ENCODE results near the gene TAC4. TPM values are rescaled to one million over a fixed set of nuclear protein-coding genes. Genes with fewer than 3 reads are reported as not detected.

Gene TAC4
- polyA plus RNA-seq, 1 donor (not counting 4 experiments of a cell fraction or from before 2014, with no cell fraction given): not detected

GRCh38 chr17:49795372-49795771 is 52.5 kb downstream of the TAC4 start:
- peaks cover 19 to 37% of the 10 kb centered on the region in 2 experiments for H3K36me3 ChIP-seq (ENCODE audit: control insufficient read depth in 2 of 2, extremely low read depth in 1 of 2, insufficient read depth in 2 of 2, low read length in 2 of 2)
- no peak overlapping the region for H3K27ac ChIP-seq (ENCODE audit: control insufficient read depth, insufficient read depth, low read length)
- H3K27me3 ChIP-seq (ENCODE audit: control insufficient read depth, extremely low read depth, insufficient read depth, low read length): no peaks in the 10 kb centered on the region
- TF ChIP-seq CTCF (optimal IDR thresholded peaks at IDR 0.05 in 1 of 3, IDR thresholded peaks at IDR 0.05 in 1 of 3, conservative IDR thresholded peaks at IDR 0.05 in 1 of 3; ENCODE audit: extremely low read depth in 1 of 3, insufficient read depth in 2 of 3, low read length in 3 of 3) (no peak), EZH2 (IDR thresholded peaks at IDR 0.05; ENCODE audit: low read length) (no peak)
- H3K4me3 ChIP-seq (ENCODE audit: control insufficient read depth in 2 of 3, extremely low read depth in 1 of 3, insufficient read depth in 2 of 3, low read depth in 1 of 3, low read length in 3 of 3): no peak overlapping the region
- FAIRE-seq (no peak), DNase-seq (ENCODE audit: low read depth, low spot score) (no peak)
- H3K9me3 ChIP-seq (ENCODE audit: control insufficient read depth, low read depth, low read length): no peaks in the 10 kb centered on the region
- H3K4me1 ChIP-seq (ENCODE audit: control insufficient read depth, extremely low read depth, insufficient read depth, low read length): peaks cover 6% of the 10 kb centered on the region
- peaks cover 4% of the 10 kb centered on the region for H4K20me1 ChIP-seq (ENCODE audit: control insufficient read depth, extremely low read depth, insufficient read depth, low read length)
- H2AFZ ChIP-seq (ENCODE audit: control insufficient read depth, low read length): no peak overlapping the region
- H3K79me2 ChIP-seq (ENCODE audit: control insufficient read depth, insufficient read depth, low read length): peaks cover 46% of the 10 kb centered on the region
- peaks cover 2% of the 10 kb centered on the region for H3K9me1 ChIP-seq (ENCODE audit: control insufficient read depth, extremely low read depth, insufficient read depth, low read length)
- no peak overlapping the region for H3K9ac ChIP-seq (ENCODE audit: control insufficient read depth, extremely low read depth, insufficient read depth, low read length)
- no peak overlapping the region for H3K4me2 ChIP-seq (ENCODE audit: control insufficient read depth, extremely low read depth, insufficient read depth, low read depth, low read length)
- dilution Hi-C loops (cut with MboI; ENCODE audit: extremely low pct_ligation_motif_present, low sequenced_read_pairs): no loop called here

GRCh38 chr17:49793309-49793708 is 54.6 kb downstream of the TAC4 start:
- FAIRE-seq: no peak
- Histone ChIP-seq H3K9me1 (ENCODE audit: control insufficient read depth, extremely low read depth, insufficient read depth, low read length) (peaks cover 2% of the 10 kb centered on the region), H4K20me1 (ENCODE audit: control insufficient read depth, extremely low read depth, insufficient read depth, low read length) (peaks cover 15% of the 10 kb centered on the region), H3K9me3 (ENCODE audit: control insufficient read depth, low read depth, low read length) (no peaks in the 10 kb centered on the region), H3K4me1 (ENCODE audit: control insufficient read depth, extremely low read depth, insufficient read depth, low read length) (peaks cover 14% of the 10 kb centered on the region), H3K4me2 (ENCODE audit: control insufficient read depth, extremely low read depth, insufficient read depth, low read depth, low read length) (no peak overlapping the region), H3K79me2 (ENCODE audit: control insufficient read depth, insufficient read depth, low read length) (peaks cover 57% of the 10 kb centered on the region), H3K27me3 (ENCODE audit: control insufficient read depth, extremely low read depth, insufficient read depth, low read length) (no peaks in the 10 kb centered on the region), H3K36me3 (ENCODE audit: control insufficient read depth in 2 of 2, extremely low read depth in 1 of 2, insufficient read depth in 2 of 2, low read length in 2 of 2) (peaks cover 14 to 28% of the 10 kb centered on the region in 2 experiments), H3K27ac (ENCODE audit: control insufficient read depth, insufficient read depth, low read length) (no peak overlapping the region), H3K4me3 (ENCODE audit: control insufficient read depth in 2 of 3, extremely low read depth in 1 of 3, insufficient read depth in 2 of 3, low read depth in 1 of 3, low read length in 3 of 3) (no peak overlapping the region), H2AFZ (ENCODE audit: control insufficient read depth, low read length) (no peak overlapping the region), H3K9ac (ENCODE audit: control insufficient read depth, extremely low read depth, insufficient read depth, low read length) (no peak overlapping the region)
- dilution Hi-C loops (cut with MboI; ENCODE audit: extremely low pct_ligation_motif_present, low sequenced_read_pairs): no loop called here
- DNase-seq (ENCODE audit: low read depth, low spot score): no peak
- TF ChIP-seq EZH2 (IDR thresholded peaks at IDR 0.05; ENCODE audit: low read length): no peak

- Histone ChIP-seq H4K20me1 (ENCODE audit: control insufficient read depth, extremely low read depth, insufficient read depth, low read length) (peaks cover 15% of the 10 kb centered on the region), H3K9me3 (ENCODE audit: control insufficient read depth, low read depth, low read length) (no peaks in the 10 kb centered on the region), H3K27me3 (ENCODE audit: control insufficient read depth, extremely low read depth, insufficient read depth, low read length) (no peaks in the 10 kb centered on the region), H3K9ac (ENCODE audit: control insufficient read depth, extremely low read depth, insufficient read depth, low read length) (peak overlapping the region; percentile 59), H3K36me3 (ENCODE audit: control insufficient read depth in 2 of 2, extremely low read depth in 1 of 2, insufficient read depth in 2 of 2, low read length in 2 of 2) (peaks cover 7 to 17% of the 10 kb centered on the region in 2 experiments), H3K4me2 (ENCODE audit: control insufficient read depth, extremely low read depth, insufficient read depth, low read depth, low read length) (peak overlapping the region; percentile 94), H3K9me1 (ENCODE audit: control insufficient read depth, extremely low read depth, insufficient read depth, low read length) (peaks cover 2% of the 10 kb centered on the region), H3K79me2 (ENCODE audit: control insufficient read depth, insufficient read depth, low read length) (peaks cover 44% of the 10 kb centered on the region), H2AFZ (ENCODE audit: control insufficient read depth, low read length) (no peak overlapping the region), H3K4me1 (ENCODE audit: control insufficient read depth, extremely low read depth, insufficient read depth, low read length) (peaks cover 19% of the 10 kb centered on the region), H3K27ac (ENCODE audit: control insufficient read depth, insufficient read depth, low read length) (peak overlapping the region; percentile 33), H3K4me3 (ENCODE audit: control insufficient read depth in 2 of 3, extremely low read depth in 1 of 3, insufficient read depth in 2 of 3, low read depth in 1 of 3, low read length in 3 of 3) (peak overlapping the region; percentile 47 to 76 (median 73))
- DNase-seq (ENCODE audit: low read depth, low spot score) (no peak), FAIRE-seq (no peak)
- dilution Hi-C loops (cut with MboI; ENCODE audit: extremely low pct_ligation_motif_present, low sequenced_read_pairs): no loop called here
- TF ChIP-seq CTCF (optimal IDR thresholded peaks at IDR 0.05 in 1 of 3, IDR thresholded peaks at IDR 0.05 in 1 of 3, conservative IDR thresholded peaks at IDR 0.05 in 1 of 3; ENCODE audit: extremely low read depth in 1 of 3, insufficient read depth in 2 of 3, low read length in 3 of 3) (no peak), EZH2 (IDR thresholded peaks at IDR 0.05; ENCODE audit: low read length) (no peak)
These were observed 58.7 kb downstream of the TAC4 start for GRCh38 chr17:49789243-49789578.
